Stimulated activated CD8-positive, alpha-beta memory T cell treated with anti-CD3 and anti-CD28 coated beads, Interleukin-7, amount 100 ng/mL, for 24 hours (primary cell): ENCODE results near the gene MTARC2.

Experiments
- DNase-seq: peaks from one replicate; pipeline ENCODE4 v3.0.0-alpha.2; 2020; ENCODE audit warnings: low read depth

MTARC2 gene

DNA sequence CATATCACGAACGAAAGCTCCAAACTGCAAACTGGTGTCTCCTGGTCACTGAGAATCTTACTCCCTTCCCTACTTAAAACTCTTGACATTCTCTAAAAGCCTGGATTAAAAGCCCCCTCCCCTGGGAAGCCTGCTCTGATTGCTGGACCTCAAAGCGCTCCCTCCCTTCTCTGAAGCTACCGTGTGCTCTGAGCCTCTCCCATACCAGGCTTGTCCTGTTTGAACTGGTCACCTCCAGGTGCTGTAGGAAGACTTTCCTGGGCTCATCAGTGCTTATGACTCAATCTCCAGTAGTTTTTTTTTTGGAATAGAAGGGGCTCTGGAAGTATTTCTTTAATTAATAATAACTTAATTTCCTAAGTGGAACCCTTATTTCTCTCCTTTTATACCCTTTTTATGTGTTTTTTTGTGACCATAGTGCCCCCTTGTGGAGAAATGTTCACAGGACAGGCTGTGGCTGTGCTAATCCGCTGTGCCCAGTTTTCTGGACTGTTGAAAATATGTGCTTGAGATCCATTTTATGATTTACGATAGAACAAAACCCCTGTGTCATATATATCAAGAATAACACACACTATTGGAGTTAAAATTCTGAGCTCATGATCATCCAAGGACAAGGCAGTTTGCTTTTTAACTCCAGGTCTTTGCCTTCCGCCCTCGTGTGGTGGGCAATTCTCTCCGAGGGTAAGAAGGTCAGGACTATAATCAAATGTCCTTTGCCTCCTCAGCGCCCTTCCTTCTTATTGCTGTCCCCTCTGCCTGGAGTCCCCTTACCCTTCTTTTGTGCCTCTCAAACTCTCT is 55.5 kb downstream of the MTARC2 start:
- no peak for DNase-seq

DNA sequence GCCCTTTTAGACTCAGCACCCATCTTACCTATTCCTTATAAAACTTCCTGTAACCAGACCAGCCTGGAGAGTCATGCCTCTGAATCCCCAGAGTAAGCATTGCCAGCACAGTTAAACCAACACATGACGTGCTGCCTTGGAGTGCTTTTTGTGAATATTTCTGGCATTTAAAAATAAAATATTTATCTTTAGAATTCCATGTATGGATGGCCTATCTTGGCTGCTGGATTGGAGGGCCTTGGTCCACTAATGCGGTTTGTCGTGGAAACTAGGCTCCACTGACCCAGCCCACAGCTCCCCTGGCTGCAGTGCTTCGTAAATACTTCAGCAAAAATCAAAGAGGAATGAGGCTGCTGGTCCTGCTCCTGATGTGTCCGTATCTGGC is 56.1 kb downstream of the MTARC2 start:
- no peak for DNase-seq

DNA sequence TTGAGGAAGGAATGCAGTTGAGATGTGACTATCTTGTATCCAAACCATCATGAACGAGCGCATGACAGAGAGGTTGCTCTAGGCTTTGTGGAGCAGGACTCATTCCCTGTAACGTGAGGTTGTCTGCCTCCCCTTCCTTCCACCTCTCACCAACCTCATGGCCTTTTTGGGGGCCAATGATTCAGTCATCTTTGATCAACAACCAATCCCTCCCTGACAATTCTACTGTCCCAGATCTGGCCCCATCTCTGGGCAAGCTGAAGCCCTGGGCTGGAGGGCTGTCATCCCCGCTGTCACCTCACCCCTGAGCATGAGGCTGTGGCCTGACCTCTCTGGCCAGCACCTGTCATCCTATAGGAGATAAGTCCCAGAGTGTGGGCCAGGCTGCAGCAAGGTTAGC is 58.3 kb downstream of the MTARC2 start:
- DNase-seq = no peak

DNA sequence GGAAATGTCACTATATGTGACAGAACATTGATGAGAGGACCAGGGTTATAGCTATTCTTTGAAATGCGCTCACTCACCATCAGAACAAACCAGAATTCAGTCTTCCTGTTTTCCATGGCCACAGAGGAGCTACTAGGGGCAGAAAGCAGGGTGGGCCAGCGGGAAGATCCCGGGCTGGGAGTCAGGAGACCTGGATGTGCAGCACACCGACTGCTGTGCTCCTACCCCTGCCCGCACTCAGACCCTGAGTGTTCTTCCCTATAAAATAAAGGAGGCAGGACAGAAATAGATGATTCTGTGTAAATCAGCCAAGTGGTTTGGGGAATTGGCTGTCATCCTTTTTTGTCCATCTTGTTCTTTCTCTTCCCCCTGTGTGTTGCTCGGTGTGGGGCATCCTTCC is 59.6 kb downstream of the MTARC2 start:
- no peak for DNase-seq

DNA sequence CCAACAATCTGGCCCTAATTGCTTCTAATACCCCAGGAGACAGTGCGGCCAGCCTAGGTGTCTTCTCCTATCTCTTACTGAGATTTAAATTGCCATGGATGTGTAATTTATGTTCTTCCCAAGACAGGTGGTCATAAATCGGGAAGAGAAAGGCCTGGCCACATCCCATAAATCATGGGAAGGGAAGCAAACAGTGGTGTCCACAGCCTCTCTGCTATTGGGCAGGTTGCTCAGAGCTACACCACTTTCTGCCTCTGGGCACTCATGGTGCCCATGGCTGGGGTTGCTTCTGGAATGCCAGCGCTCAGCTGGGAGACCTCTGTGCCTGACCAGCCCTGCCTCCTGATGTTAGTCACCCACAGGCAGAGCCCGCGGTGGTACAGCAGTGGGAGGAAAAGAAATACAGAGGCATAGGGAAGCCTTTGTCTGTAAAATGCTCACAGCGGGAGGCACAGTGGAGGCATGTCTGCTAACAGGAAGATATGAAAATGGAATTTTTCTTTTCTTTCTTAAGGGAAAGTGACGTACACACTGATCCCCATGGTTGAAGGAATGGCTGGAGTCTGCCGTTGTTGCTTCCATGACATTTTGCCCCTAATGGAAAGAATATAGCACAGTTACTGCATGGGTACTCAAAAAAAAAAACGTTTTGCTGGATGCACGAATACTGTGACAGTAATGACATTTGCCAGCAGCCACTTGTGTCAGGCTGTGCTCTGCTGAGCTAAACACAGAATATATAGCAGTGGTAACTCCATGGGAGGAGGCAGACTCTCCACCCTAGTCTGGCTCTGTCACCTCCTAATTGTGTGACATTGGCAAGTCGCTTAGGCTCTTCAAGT is 60.4 kb downstream of the MTARC2 start:
- DNase-seq = no peak

DNA sequence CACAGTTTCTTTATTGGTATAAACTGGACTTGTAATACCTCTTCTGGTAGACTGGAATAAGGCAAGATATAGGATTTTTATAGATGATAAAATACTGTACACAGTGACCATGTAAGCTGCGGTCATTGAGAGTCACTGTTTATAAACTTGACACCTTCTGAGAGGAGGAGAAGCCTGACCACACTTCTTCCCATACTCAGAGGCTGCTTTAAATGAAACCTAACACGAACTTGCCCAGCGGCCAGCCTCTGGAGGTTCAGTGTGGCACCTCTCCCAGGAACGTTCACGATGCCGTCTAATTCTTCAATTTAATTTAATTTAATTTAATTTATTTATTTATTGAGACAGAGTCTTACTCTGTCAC is 61.0 kb downstream of the MTARC2 start:
- DNase-seq = no peak

DNA sequence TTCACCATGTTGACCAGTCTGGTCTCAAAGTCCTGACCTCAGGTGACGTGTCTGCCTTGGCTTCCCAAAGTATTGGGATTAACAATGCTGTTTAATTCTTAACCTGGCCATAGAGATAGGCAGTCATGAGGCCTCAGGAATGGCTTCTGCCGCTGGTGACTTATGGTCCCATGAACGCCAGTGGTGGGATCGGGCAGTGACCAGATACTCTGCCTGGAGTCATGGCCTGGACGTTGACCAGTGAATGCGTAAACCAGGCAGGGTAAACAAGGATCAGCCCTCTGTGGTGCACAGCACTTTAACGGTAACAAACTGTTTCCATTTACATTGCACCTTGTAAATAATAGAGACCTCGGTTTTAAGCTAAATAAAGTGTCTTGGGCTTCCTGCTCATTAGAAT is 61.6 kb downstream of the MTARC2 start:
- DNase-seq = no peak

DNA sequence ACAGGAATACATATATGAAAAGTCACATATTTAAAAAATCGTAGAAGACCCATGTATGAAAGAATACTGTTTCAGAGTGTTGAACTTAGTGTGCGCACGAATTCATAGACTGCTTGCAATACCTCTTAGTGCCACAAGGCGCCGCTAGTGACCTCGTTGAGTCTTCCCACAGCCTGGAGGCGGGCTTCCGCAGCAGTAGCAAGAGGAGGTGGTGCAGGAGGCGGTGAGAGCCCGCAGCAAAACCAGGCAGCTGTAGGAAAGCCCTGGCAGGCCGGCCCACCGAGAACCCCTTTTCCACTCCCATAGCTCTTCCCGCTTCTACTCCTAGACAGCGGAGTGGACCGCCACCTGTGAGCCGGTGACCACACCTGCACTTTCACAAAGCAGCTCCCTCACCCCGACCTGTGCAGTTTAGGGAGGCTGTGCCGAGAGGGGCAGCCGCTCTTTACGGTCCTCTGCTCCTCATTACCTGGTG is 62.1 kb downstream of the MTARC2 start:
- peak; percentile 50 for DNase-seq

DNA sequence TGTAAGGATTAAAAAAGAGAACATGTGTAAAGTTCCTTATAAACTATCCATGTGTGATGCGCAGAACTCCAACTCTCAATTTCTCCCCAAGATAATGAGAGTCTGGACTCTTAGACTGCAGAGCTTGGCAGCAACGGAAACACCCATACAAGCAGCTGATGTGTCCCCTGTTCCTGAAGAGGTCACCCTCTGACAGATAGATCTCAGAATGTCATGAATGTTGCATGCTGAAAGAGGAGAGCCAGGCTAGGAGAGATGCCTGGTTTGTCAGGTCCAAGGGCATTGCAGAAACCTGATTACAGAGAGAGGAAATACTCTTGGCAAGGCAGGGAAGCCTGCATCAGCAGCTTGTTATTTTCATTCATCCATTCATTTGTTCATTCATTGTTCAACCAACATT is 62.8 kb downstream of the MTARC2 start:
- DNase-seq = no peak

DNA sequence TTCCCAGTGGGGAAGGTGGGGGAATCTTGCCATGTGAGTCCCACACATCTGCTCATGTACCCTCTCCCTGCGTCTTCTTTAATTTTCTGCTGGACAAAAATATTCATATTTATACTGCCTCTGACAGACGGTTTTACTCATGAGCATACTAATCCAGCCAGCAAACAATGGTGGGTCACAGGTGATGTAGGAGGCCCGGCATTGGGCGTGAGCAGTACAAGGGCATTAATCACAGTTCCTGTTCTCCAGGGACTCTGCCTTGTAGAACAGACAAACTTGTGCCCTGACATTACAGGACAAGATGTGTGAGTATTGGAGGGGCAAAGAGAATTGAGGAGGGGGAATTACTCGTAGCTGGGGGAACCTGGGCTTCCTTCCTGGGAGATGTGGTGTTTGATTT is 63.6 kb downstream of the MTARC2 start:
- DNase-seq = no peak

DNA sequence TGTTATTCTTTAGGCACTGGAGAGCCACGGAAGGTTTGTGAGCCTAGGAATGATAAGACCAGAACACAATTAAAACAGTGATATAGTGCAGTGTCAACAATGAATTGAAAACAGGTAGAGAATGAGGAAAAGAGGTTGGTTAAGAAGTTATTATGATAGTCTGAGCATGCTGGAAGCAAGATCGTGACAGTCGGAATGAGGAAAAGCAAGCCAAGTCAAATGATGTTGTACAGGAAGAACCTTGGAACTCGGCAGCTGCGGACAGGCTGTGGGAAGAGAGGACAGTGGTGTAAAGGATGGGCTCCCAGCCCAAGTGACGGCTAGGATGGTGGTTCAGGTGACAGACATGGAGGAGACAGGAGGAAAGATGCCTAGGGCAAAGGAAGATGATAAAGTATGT is 64.2 kb downstream of the MTARC2 start:
- no peak for DNase-seq

DNA sequence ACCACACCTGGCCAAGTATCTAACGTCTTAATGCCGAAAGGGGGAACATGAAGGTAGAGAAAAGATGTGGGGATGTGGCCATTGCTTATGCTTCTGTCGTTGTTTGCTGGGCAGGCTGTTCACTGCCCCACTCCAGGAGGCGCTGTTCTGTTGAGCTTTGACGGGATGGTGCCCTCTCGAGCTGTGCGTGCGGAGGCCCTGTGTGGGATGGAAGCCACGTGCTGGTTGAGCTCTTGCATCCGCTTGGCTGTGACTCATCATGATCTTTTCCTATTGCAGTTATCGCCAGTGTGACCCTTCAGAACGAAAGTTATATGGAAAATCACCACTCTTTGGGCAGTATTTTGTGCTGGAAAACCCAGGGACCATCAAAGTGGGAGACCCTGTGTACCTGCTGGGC is 64.9 kb downstream of the MTARC2 start:
- DNase-seq = no peak

DNA sequence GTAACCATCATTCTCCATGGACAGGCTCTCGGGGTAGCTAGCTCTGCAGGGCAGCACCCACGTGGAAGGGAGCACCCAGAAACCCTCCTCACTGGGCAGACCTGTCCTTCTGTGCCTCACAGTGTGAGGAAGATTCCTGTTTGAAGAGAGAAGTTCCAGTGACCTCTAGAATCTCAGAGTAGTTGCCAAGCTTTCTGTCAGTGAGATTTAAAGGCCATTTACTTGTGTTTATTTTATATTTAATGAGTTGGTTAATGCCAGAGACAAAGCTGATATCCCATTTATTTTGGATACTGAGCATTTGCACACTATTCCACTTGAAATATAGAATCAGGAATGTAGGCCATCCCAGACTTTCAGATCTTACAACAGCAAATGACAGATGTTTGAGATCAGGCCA is 67.3 kb downstream of the MTARC2 start:
- DNase-seq = no peak

DNA sequence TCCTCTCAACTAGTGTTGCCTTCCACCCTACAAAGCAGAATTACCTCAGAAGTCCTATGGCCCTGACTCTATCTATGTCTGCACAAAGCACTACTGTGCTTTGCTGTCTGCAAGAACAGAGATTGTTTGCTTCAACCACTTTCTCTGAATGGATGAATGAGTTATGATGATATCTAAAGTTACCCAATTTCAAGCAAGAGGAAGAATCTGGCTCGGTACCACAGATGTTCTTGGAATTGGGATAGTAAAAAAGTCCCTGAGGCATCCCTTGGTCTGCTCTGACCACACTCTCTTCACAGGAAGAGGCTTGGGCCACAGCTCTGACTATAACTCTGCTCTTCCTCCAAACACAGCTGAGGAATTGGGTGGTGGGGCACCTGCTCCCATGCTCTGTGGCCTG is 69.8 kb downstream of the MTARC2 start:
- DNase-seq = no peak

DNA sequence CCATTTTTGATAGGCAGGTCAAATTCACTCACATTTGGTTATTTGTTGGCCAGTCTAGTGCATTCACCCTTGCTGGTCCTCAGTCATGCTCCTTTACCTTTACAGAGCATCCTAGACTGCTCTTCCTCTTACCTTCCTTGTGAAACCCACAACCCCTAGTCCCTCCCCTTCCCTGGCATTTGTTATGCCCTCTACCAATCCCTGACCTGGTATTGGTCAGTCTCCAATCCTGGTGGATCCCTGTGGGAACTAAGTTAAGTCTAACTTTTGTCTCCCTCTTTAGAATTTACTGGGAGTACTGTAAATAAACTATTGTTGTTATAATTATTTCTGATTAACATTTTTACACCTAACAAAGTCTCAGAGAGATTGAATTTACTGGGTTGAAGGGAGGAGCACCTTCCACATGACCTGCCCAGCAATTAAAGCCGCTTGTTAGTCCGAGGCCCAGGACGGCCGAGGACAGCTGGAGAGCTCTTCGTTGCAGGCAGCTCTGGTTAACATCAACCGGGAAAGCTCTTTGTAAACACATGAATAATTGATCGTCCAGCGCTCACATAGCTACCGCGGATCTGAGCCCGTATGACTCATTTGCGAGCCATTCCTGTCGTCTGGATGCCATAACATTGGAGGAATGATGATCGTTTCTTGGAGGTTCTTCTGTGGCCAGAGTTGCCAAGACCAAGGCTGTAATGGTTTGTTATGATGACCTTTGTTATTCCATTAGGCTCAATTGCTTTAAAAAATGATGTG is 70.5 kb downstream of the MTARC2 start:
- DNase-seq = no peak

DNA sequence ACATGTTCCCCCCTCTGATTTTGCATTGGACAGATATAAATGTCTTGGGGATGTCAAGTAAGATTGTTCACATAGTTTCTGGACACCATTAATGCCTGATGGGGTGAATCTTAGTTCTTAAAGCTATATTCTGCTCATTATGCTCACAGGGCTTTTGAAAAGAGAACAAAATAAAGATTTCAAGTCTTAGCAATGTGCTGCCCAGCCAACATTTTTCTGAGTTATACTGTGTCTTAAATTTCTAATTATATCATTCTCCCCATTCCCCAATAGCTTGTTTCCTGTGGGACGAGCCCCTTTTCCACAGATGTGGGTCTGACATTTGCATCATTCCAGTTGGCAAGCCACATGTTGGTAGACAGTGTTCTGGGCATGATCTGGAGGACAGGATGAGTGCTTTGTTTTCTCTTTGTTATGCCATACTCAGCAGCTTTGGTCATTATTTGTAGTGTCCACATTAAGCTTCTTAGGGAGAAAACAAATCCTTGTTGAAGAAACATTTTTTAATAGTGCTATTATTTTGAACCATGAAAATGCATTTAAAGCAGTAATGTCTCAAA is 71.4 kb downstream of the MTARC2 start:
- DNase-seq = no peak

DNA sequence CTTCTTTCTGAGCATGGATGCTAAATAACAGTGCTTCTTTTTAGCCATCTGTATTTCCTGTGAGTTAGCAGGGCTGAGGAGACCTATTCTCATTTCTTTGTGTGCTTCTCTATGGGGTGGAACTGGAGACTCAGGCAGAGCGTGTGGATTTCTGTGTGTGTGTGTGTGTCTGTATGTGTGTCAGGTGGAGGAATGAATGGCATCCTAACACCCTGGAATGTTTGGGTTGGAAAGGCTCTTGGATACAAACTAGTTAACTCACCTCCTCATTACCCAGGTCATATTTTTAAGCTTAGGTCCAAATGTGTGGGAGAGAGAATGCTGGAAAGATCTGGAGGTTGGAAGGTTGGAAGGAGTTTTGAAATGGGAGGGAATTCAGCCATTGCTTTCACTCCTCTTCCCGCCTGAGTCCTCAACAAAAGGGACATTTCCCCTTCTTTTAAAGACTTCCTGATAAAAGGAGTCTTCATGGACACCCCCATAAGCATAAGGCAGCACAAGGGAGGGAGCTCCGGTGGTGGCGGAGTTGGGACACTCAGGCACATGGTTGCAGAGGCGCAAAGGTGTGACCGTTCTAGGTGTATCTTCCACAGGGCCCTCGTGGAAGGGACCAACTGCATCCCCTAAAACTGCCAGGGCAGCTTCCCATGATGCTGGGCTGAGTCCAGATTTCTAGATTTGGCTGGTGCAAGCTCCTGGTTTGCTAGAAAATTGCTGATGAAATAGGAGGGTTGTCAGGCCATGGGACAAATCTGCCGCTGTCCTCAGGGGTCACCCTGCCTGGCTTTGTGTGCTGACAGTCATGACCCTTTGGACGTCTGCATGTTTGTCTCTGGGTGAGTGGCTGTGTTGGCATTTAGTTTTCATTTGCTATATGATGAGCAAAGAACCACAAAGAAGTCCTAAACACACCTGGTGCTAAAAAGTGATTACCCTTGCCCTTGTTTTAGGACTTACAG is 76.2 kb downstream of the MTARC2 start:
- DNase-seq = no peak

DNA sequence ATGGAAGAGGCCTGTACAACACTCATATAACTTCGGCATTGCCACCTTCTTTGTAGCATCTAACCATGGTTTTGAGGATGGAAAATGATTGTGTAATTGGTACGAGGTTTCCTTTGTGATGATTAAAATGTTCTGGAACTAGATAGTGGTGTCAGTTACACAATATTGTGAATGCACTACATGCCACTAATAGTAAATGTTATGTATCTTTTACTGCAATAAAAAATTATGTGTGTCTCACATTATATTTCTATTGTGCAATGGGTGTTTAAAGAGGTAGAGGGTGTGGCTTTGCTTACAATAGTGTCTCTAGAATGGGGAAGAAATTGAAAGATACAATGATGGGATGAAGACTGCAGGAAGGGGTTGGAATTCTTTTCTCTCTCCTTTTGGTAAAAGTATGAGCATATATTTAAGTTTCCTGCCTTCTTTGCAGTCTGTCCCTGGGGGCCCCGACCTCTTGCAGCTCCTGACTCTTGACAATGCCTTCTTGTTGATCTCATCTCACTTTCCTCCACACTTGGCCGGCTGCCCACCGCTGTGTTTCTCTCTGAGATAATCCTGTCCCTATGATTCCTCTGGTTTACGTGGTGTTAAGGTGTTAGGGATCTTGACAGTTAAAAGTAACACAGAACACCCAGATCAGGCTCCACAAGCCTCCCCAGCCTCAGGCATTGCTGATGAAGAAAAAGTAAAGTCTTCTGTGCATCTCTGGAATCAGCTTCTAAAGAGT is 77.9 kb downstream of the MTARC2 start:
- DNase-seq = no peak

DNA sequence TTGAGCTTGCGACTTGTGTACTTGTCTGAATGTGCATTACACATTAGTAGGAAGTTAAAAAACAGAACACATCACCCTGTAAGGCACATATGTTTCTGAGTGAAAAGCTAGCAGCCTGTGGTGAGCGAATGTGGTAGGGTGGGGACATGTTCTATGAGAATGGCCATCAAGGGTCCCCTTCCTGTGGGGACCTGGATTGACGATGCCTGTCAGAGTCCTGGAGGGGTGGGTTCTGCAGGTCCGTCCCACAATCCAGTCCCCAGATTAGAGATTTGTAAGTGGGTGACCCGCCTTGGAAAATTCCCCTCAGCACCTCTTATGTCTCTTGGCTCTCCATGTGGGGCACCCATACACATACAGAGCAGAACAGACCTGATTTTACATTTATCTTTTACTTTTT is 78.6 kb downstream of the MTARC2 start:
- DNase-seq = no peak

DNA sequence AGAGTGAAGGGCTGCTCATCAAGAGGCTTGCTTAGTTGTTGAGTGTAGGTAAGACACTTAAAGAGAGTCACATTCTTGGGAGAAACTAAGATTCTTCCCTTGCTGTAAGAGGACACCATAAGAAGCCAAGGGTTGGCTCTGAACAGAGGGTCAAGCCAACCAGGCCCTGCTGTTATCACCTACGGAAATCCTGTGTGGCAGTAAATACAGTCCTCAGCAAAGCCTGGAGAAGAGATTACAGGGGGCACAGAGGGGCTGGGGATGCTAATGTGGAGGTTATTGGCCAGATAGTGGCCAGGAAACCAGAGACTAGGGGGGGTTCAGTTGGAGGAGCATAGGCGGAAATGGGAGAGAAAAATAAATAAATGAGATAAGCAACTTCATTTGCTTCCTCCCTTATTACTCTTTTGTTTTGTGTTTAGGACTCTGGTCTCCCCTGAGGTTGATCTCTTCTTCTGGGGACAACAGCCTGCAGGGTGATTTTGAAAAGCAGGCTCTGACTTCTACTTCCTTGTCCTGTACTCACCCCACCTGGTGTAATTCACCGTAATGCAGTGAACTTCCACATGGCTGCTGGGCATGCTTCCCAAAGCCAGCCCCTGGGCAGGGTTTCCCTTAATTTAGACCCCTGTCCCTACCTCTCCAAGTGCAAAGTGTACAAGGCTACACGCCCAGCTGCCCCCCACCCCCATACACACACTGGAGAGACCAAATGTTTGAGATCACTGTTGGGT is 79.5 kb downstream of the MTARC2 start:
- DNase-seq = no peak
